Measurements from ENCODE around the gene ZSWIM4. TPM values are rescaled to one million over a fixed set of nuclear protein-coding genes. Genes with fewer than 3 reads are reported as not detected.

ZSWIM4 gene
- total and polyA plus RNA-seq, 8 donors: 5.5 to 14.3 (median 7.7) TPM

- DNase-seq (no peak), ATAC-seq (peak; percentile 0)
- no peak for TF ChIP-seq CTCF (IDR thresholded peaks at IDR 0.05)
- intact Hi-C loops (cut with DNase I): no loop called here
- no peaks in the 10 kb centered on the region for H3K9me3 ChIP-seq
- peak overlapping the region; percentile 57 to 67 for H3K4me3 ChIP-seq
- peaks cover 16 to 37% of the 10 kb centered on the region in 2 donors for H3K4me1 ChIP-seq
- no peaks in the 10 kb centered on the region for H3K36me3 ChIP-seq
- H3K27ac ChIP-seq: peak overlapping the region; percentile 85 to 90
- no peaks in the 10 kb centered on the region for H3K27me3 ChIP-seq
Observed at GRCh38 chr19:13795595-13796300, 505 bp downstream of the ZSWIM4 start.

- intact Hi-C loops (cut with DNase I): no loop called here
- H3K27ac ChIP-seq: peak overlapping the region; percentile 85 to 90
- no peaks in the 10 kb centered on the region for H3K27me3 ChIP-seq
- H3K4me3 ChIP-seq: peak overlapping the region; percentile 17 to 67
- TF ChIP-seq CTCF (IDR thresholded peaks at IDR 0.05): no peak
- H3K36me3 ChIP-seq: no peaks in the 10 kb centered on the region
- ATAC-seq: peak; percentile 39
- H3K9me3 ChIP-seq: no peaks in the 10 kb centered on the region
- peak in 2 of 4 donors; percentile 78 to 80 for DNase-seq
- H3K4me1 ChIP-seq: peaks cover 16 to 35% of the 10 kb centered on the region in 2 donors
Observed at GRCh38 chr19:13796301-13797057, 1.2 kb downstream of the ZSWIM4 start.

GRCh38 chr19:13797058-13797440, 1.8 kb downstream of the ZSWIM4 start:
- no peaks in the 10 kb centered on the region for H3K27me3 ChIP-seq
- intact Hi-C loops (cut with DNase I): no loop called here
- peaks cover 16 to 35% of the 10 kb centered on the region in 2 donors for H3K4me1 ChIP-seq
- H3K9me3 ChIP-seq: no peaks in the 10 kb centered on the region
- ATAC-seq (no peak), DNase-seq (no peak)
- TF ChIP-seq CTCF (IDR thresholded peaks at IDR 0.05): no peak
- peak overlapping the region in 1 of 2 donors; percentile 67 for H3K4me3 ChIP-seq
- H3K27ac ChIP-seq: peak overlapping the region; percentile 85 to 90
- H3K36me3 ChIP-seq: no peaks in the 10 kb centered on the region

GRCh38 chr19:13797870-13798269, 2.6 kb downstream of the ZSWIM4 start:
- Histone ChIP-seq H3K9me3 (no peaks in the 10 kb centered on the region), H3K27ac (peak overlapping the region; percentile 85 to 90), H3K4me3 (no peak overlapping the region), H3K4me1 (peaks cover 16 to 35% of the 10 kb centered on the region in 2 donors), H3K36me3 (no peaks in the 10 kb centered on the region), H3K27me3 (no peaks in the 10 kb centered on the region)
- intact Hi-C loops (cut with DNase I): no loop called here
- TF ChIP-seq CTCF (IDR thresholded peaks at IDR 0.05): no peak
- ATAC-seq (no peak), DNase-seq (no peak)

- DNase-seq (no peak), ATAC-seq (no peak)
- H3K4me1 ChIP-seq: peaks cover 16 to 30% of the 10 kb centered on the region in 2 donors
- no peak for TF ChIP-seq CTCF (IDR thresholded peaks at IDR 0.05)
- no peaks in the 10 kb centered on the region for H3K9me3 ChIP-seq
- H3K4me3 ChIP-seq: no peak overlapping the region
- intact Hi-C loops (cut with DNase I): no loop called here
- peaks cover 0 to 1% of the 10 kb centered on the region in 2 donors for H3K36me3 ChIP-seq
- H3K27me3 ChIP-seq: no peaks in the 10 kb centered on the region
- no peak overlapping the region for H3K27ac ChIP-seq
Observed at GRCh38 chr19:13799669-13800068, 4.4 kb downstream of the ZSWIM4 start.

All from left lung (tissue), 10 donors.